ENCODE measurements around the gene PRR29.

The PRR29 gene

GRCh38 chr17:63987221-63988126, 10.7 kb upstream of the PRR29 start:
- H3K4me3 ChIP-seq (ENCODE audit: low read depth, low read length) = no peak overlapping the region
- H3K4me1 ChIP-seq (ENCODE audit: control insufficient read depth, insufficient read depth, low read length) = peaks cover 5% of the 10 kb centered on the region; the same call in 1 of the 2 replicates
- H3K27me3 ChIP-seq (ENCODE audit: control insufficient read depth, insufficient read depth, low read length) = peaks cover 5% of the 10 kb centered on the region
- no peak overlapping the region for H3K9ac ChIP-seq (ENCODE audit: low read depth, low read length)
- H3K27ac ChIP-seq (ENCODE audit: low read depth, low read length) = no peak overlapping the region
- H3K36me3 ChIP-seq (ENCODE audit: control insufficient read depth, insufficient read depth, low read length) = no peaks in the 10 kb centered on the region
- no peaks in the 10 kb centered on the region for H3K9me3 ChIP-seq (ENCODE audit: control insufficient read depth, insufficient read depth, low read length)

GRCh38 chr17:63988127-63988478, 10.0 kb upstream of the PRR29 start:
- Histone ChIP-seq H3K36me3 (ENCODE audit: control insufficient read depth, insufficient read depth, low read length) (no peaks in the 10 kb centered on the region), H3K9ac (ENCODE audit: low read depth, low read length) (no peak overlapping the region), H3K9me3 (ENCODE audit: control insufficient read depth, insufficient read depth, low read length) (no peaks in the 10 kb centered on the region), H3K27me3 (ENCODE audit: control insufficient read depth, insufficient read depth, low read length) (peaks cover 5% of the 10 kb centered on the region), H3K4me1 (ENCODE audit: control insufficient read depth, insufficient read depth, low read length) (peaks cover 5% of the 10 kb centered on the region; the same call in 1 of the 2 replicates), H3K27ac (ENCODE audit: low read depth, low read length) (no peak overlapping the region), H3K4me3 (ENCODE audit: low read depth, low read length) (no peak overlapping the region)

- peaks cover 5% of the 10 kb centered on the region; the same call in 1 of the 2 replicates for H3K4me1 ChIP-seq (ENCODE audit: control insufficient read depth, insufficient read depth, low read length)
- H3K36me3 ChIP-seq (ENCODE audit: control insufficient read depth, insufficient read depth, low read length) = no peaks in the 10 kb centered on the region
- no peak overlapping the region for H3K4me3 ChIP-seq (ENCODE audit: low read depth, low read length)
- no peaks in the 10 kb centered on the region for H3K9me3 ChIP-seq (ENCODE audit: control insufficient read depth, insufficient read depth, low read length)
- peaks cover 5% of the 10 kb centered on the region for H3K27me3 ChIP-seq (ENCODE audit: control insufficient read depth, insufficient read depth, low read length)
- H3K9ac ChIP-seq (ENCODE audit: low read depth, low read length) = no peak overlapping the region
- H3K27ac ChIP-seq (ENCODE audit: low read depth, low read length) = peak overlapping the region; percentile 20
Observed at GRCh38 chr17:63988741-63989621, 9.2 kb upstream of the PRR29 start.

GRCh38 chr17:63989622-63990345, 8.4 kb upstream of the PRR29 start:
- Histone ChIP-seq H3K27ac (ENCODE audit: low read depth, low read length) (no peak overlapping the region), H3K36me3 (ENCODE audit: control insufficient read depth, insufficient read depth, low read length) (no peaks in the 10 kb centered on the region), H3K9me3 (ENCODE audit: control insufficient read depth, insufficient read depth, low read length) (no peaks in the 10 kb centered on the region), H3K4me1 (ENCODE audit: control insufficient read depth, insufficient read depth, low read length) (peaks cover 5% of the 10 kb centered on the region; the same call in 1 of the 2 replicates), H3K9ac (ENCODE audit: low read depth, low read length) (no peak overlapping the region), H3K4me3 (ENCODE audit: low read depth, low read length) (no peak overlapping the region), H3K27me3 (ENCODE audit: control insufficient read depth, insufficient read depth, low read length) (peaks cover 5% of the 10 kb centered on the region)

GRCh38 chr17:63991611-63992010, 6.5 kb upstream of the PRR29 start:
- no peaks in the 10 kb centered on the region for H3K9me3 ChIP-seq (ENCODE audit: control insufficient read depth, insufficient read depth, low read length)
- H3K36me3 ChIP-seq (ENCODE audit: control insufficient read depth, insufficient read depth, low read length) = no peaks in the 10 kb centered on the region
- peaks cover 6% of the 10 kb centered on the region for H3K27me3 ChIP-seq (ENCODE audit: control insufficient read depth, insufficient read depth, low read length)
- no peak overlapping the region for H3K9ac ChIP-seq (ENCODE audit: low read depth, low read length)
- H3K27ac ChIP-seq (ENCODE audit: low read depth, low read length) = no peak overlapping the region
- no peak overlapping the region for H3K4me3 ChIP-seq (ENCODE audit: low read depth, low read length)
- peaks cover 5% of the 10 kb centered on the region; the same call in 1 of the 2 replicates for H3K4me1 ChIP-seq (ENCODE audit: control insufficient read depth, insufficient read depth, low read length)

GRCh38 chr17:63993368-63993985, 4.7 kb upstream of the PRR29 start:
- Histone ChIP-seq H3K36me3 (ENCODE audit: control insufficient read depth, insufficient read depth, low read length) (no peaks in the 10 kb centered on the region), H3K9ac (ENCODE audit: low read depth, low read length) (no peak overlapping the region), H3K9me3 (ENCODE audit: control insufficient read depth, insufficient read depth, low read length) (no peaks in the 10 kb centered on the region), H3K4me1 (ENCODE audit: control insufficient read depth, insufficient read depth, low read length) (peaks cover 10% of the 10 kb centered on the region; the same call in 1 of the 2 replicates), H3K27ac (ENCODE audit: low read depth, low read length) (no peak overlapping the region), H3K4me3 (ENCODE audit: low read depth, low read length) (no peak overlapping the region), H3K27me3 (ENCODE audit: control insufficient read depth, insufficient read depth, low read length) (peaks cover 20% of the 10 kb centered on the region)

- Histone ChIP-seq H3K36me3 (ENCODE audit: control insufficient read depth, insufficient read depth, low read length) (no peaks in the 10 kb centered on the region), H3K27ac (ENCODE audit: low read depth, low read length) (no peak overlapping the region), H3K9me3 (ENCODE audit: control insufficient read depth, insufficient read depth, low read length) (no peaks in the 10 kb centered on the region), H3K4me3 (ENCODE audit: low read depth, low read length) (no peak overlapping the region), H3K27me3 (ENCODE audit: control insufficient read depth, insufficient read depth, low read length) (peaks cover 33% of the 10 kb centered on the region), H3K9ac (ENCODE audit: low read depth, low read length) (no peak overlapping the region), H3K4me1 (ENCODE audit: control insufficient read depth, insufficient read depth, low read length) (peaks cover 5% of the 10 kb centered on the region; the same call in 1 of the 2 replicates)
Observed at GRCh38 chr17:63995626-63996025, 2.5 kb upstream of the PRR29 start.

GRCh38 chr17:63996430-63997182, 1.5 kb upstream of the PRR29 start:
- peaks cover 32% of the 10 kb centered on the region for H3K27me3 ChIP-seq (ENCODE audit: control insufficient read depth, insufficient read depth, low read length)
- no peaks in the 10 kb centered on the region for H3K9me3 ChIP-seq (ENCODE audit: control insufficient read depth, insufficient read depth, low read length)
- 0 out of 2 replicates have a peak, but pooled peaks cover 5% of the 10 kb centered on the region for H3K4me1 ChIP-seq (ENCODE audit: control insufficient read depth, insufficient read depth, low read length)
- H3K36me3 ChIP-seq (ENCODE audit: control insufficient read depth, insufficient read depth, low read length) = no peaks in the 10 kb centered on the region
- H3K27ac ChIP-seq (ENCODE audit: low read depth, low read length) = no peak overlapping the region
- no peak overlapping the region for H3K4me3 ChIP-seq (ENCODE audit: low read depth, low read length)
- no peak overlapping the region for H3K9ac ChIP-seq (ENCODE audit: low read depth, low read length)

GRCh38 chr17:63997341-63998048, 656 bp upstream of the PRR29 start:
- H3K9ac ChIP-seq (ENCODE audit: low read depth, low read length) = no peak overlapping the region
- 0 out of 2 replicates have a peak, but pooled peaks cover 5% of the 10 kb centered on the region for H3K4me1 ChIP-seq (ENCODE audit: control insufficient read depth, insufficient read depth, low read length)

More at GRCh38 chr17:63997341-63998048, 656 bp upstream of the PRR29 start:
- no peaks in the 10 kb centered on the region for H3K36me3 ChIP-seq (ENCODE audit: control insufficient read depth, insufficient read depth, low read length)
- no peaks in the 10 kb centered on the region for H3K9me3 ChIP-seq (ENCODE audit: control insufficient read depth, insufficient read depth, low read length)
- H3K27ac ChIP-seq (ENCODE audit: low read depth, low read length) = no peak overlapping the region
- H3K4me3 ChIP-seq (ENCODE audit: low read depth, low read length) = peak overlapping the region; percentile 99
- H3K27me3 ChIP-seq (ENCODE audit: control insufficient read depth, insufficient read depth, low read length) = peaks cover 28% of the 10 kb centered on the region
